HT1080 (cell line): ENCODE results near the gene ERVMER34-1. TPM values are rescaled to one million over a fixed set of nuclear protein-coding genes. Genes with fewer than 3 reads are reported as not detected.

Experiments used
- small RNA-seq: library from RNA; depleted of rRNA; stranded (forward); fragments of <200 nt; gene quantifications from one replicate; pipeline ENCODE3, GENCODE V24; 2014
- total RNA-seq: library from RNA; depleted of rRNA; stranded (reverse); fragments of >200 nt; shearing (Covaris generic); gene quantifications from 2 replicates; pipeline ENCODE4 v1.2.3, GENCODE V29; 2014; rRNA removed

The ERVMER34-1 gene
- total RNA-seq, 1 experiment from 2014 or later = 0.13 TPM

Small RNA genes lying within 50 kb of the gene (small RNA-seq; reads per million reads assigned to genes)
- gene MIR4449 = 7.0 reads per million, percentile 90 among the genes with 10 or more reads in this experiment
- gene RF00019 = not detected
- not detected for gene RF00568
- gene SNORA26 = 89.5 reads per million, percentile 96 among the genes with 10 or more reads in this experiment

Other genes with a start within 250 kb of the ERVMER34-1 start
- 9.6 and 10.7 TPM in 2 replicates for gene USP46, start 92.1 kb downstream of the ERVMER34-1 start, total RNA-seq
- gene RASL11B, start 110.9 kb upstream of the ERVMER34-1 start, total RNA-seq = not detected in 2 replicates